HepG2 (cell line): Measurements from ENCODE around the gene JPH2. TPM values are rescaled to one million over a fixed set of nuclear protein-coding genes. Genes with fewer than 3 reads are reported as not detected.

Experiments used
- ARID2 ChIP-seq: sonication (generic); formaldehyde crosslinking; IDR thresholded peaks from 2 replicates; pipeline ENCODE4 v1.8.1; 2022; ENCODE audit warnings: mild to moderate bottlenecking, missing genetic modification reagents, borderline replicate concordance
- ARNTL ChIP-seq: sonication (generic); formaldehyde crosslinking; IDR thresholded peaks from 2 replicates; pipeline ENCODE4 v1.4.0; 2020; ENCODE audit warnings: mild to moderate bottlenecking, missing genetic modification reagents
- ATF6 ChIP-seq: sonication (generic); formaldehyde crosslinking; conservative IDR thresholded peaks from 2 replicates; pipeline ENCODE4 v1.4.0; 2020; ENCODE audit warnings: missing genetic modification reagents
- KAT7 ChIP-seq: IDR thresholded peaks from 2 replicates; pipeline ENCODE4 v1.6.1; 2018; ENCODE audit warnings: borderline replicate concordance, missing compliant biosample characterization
- MIER2 ChIP-seq: IDR thresholded peaks from 2 replicates; pipeline ENCODE4 v1.6.1; 2016; ENCODE audit warnings: missing biosample characterization, missing genetic modification reagents
- MIXL1 ChIP-seq: IDR thresholded peaks from 2 replicates; pipeline ENCODE4 v1.6.1; 2016
- MTERF4 ChIP-seq: sonication (generic); formaldehyde crosslinking; IDR thresholded peaks from 2 replicates; pipeline ENCODE4 v1.8.0; 2023; ENCODE audit warnings: mild to moderate bottlenecking, missing genetic modification reagents
- MTF1 ChIP-seq: sonication (generic); formaldehyde crosslinking; IDR thresholded peaks from 2 replicates; pipeline ENCODE4 v1.5.0; 2020; ENCODE audit warnings: missing genetic modification reagents
- PAWR ChIP-seq: sonication (generic); formaldehyde crosslinking; IDR thresholded peaks from 2 replicates; pipeline ENCODE4 v1.4.0; 2020; ENCODE audit warnings: missing genetic modification reagents, mild to moderate bottlenecking, borderline replicate concordance
- SNAI1 ChIP-seq: sonication (generic); formaldehyde crosslinking; IDR thresholded peaks from 2 replicates; pipeline ENCODE4 v1.5.0; 2020; ENCODE audit warnings: mild to moderate bottlenecking, missing genetic modification reagents, borderline replicate concordance
- SP4 ChIP-seq: sonication (generic); formaldehyde crosslinking; IDR thresholded peaks from 2 replicates; pipeline ENCODE4 v1.8.1; 2023; ENCODE audit warnings: mild to moderate bottlenecking, missing genetic modification reagents
- SRSF4 ChIP-seq: fragments of 200-400 bp; formaldehyde crosslinking; IDR thresholded peaks from one replicate; pipeline ENCODE4 v1.6.1; 2018; ENCODE audit warnings: mild to moderate bottlenecking, low read depth, low read length, moderate library complexity; ENCODE audit not compliant: poor library complexity, severe bottlenecking
- TMF1 ChIP-seq: sonication (generic); formaldehyde crosslinking; IDR thresholded peaks from 2 replicates; pipeline ENCODE4 v1.8.1; 2022; ENCODE audit warnings: low read depth, missing genetic modification reagents
- TOE1 ChIP-seq: sonication (generic); formaldehyde crosslinking; IDR thresholded peaks from 2 replicates; pipeline ENCODE4 v1.4.0; 2020; ENCODE audit warnings: mild to moderate bottlenecking, missing genetic modification reagents
- YY1 ChIP-seq: IDR thresholded peaks from 2 replicates; pipeline ENCODE4 v1.6.1; 2011; ENCODE audit warnings: low read length, low read depth, moderate library complexity, mild to moderate bottlenecking; ENCODE audit not compliant: insufficient read depth, insufficient replicate concordance
- ZFP37 ChIP-seq: sonication (generic); formaldehyde crosslinking; IDR thresholded peaks from 2 replicates; pipeline ENCODE4 v1.4.0; 2020; ENCODE audit warnings: missing genetic modification reagents, borderline replicate concordance
- ZMYM4 ChIP-seq: sonication (generic); formaldehyde crosslinking; IDR thresholded peaks from 2 replicates; pipeline ENCODE4 v1.8.1; 2023; ENCODE audit warnings: mild to moderate bottlenecking, missing genetic modification reagents
- ZNF121 ChIP-seq: sonication (generic); formaldehyde crosslinking; IDR thresholded peaks from 2 replicates; pipeline ENCODE4 v1.5.0; 2020; ENCODE audit warnings: mild to moderate bottlenecking, missing genetic modification reagents
- ZNF44 ChIP-seq: sonication (generic); formaldehyde crosslinking; IDR thresholded peaks from 2 replicates; pipeline ENCODE4 v1.5.1; 2020; ENCODE audit warnings: mild to moderate bottlenecking, missing genetic modification reagents
- ZNF468 ChIP-seq: sonication (generic); formaldehyde crosslinking; IDR thresholded peaks from 2 replicates; pipeline ENCODE4 v1.8.0; 2022; ENCODE audit warnings: mild to moderate bottlenecking, moderate library complexity, missing genetic modification reagents
- ZNF605 ChIP-seq: sonication (generic); formaldehyde crosslinking; IDR thresholded peaks from 2 replicates; pipeline ENCODE4 v1.8.0; 2022; ENCODE audit warnings: mild to moderate bottlenecking, missing genetic modification reagents
- ZSCAN9 ChIP-seq: IDR thresholded peaks from 2 replicates; pipeline ENCODE4 v1.6.1; 2016; ENCODE audit warnings: borderline replicate concordance
- polyA plus RNA-seq, 8 experiments: library from polyadenylated mRNA; depleted of rRNA in 3 of 8; stranded (reverse) in 7 of 8; unstranded in 1 of 8; fragments of >200 nt; fragmentation: Illumina TruSeq in 4 of 8; extraction: Trizol in 4 of 8; gene quantifications; 2 replicates each; pipeline versions ENCODE4 v1.2.1 to v1.2.3, GENCODE V29; 2011 to 2016; ENCODE audit warnings: low read depth in 4 of 8, missing spikeins in 1 of 8, mixed read lengths in 1 of 8; ENCODE audit not compliant: insufficient read depth in 1 of 8
- total RNA-seq, 5 experiments: library from RNA; depleted of rRNA; stranded (reverse); fragments of >200 nt; fragmentation: Illumina TruSeq; extraction: Trizol; gene quantifications; 2 replicates each; pipeline ENCODE4 v1.2.3, GENCODE V29; 2016; ENCODE audit warnings: low read depth in 1 of 5
- TF ChIP-seq, protein P1 (sequence below): sonication (generic); formaldehyde crosslinking; IDR thresholded peaks from 2 replicates; pipeline ENCODE4 v1.8.1; 2022; ENCODE audit warnings: low read depth, mild to moderate bottlenecking, missing genetic modification reagents

JPH2 gene
- total and polyA plus RNA-seq, 2 of the 13 experiments (the other 11 are each of a cell fraction or from before 2014, with no cell fraction given): 0.42 TPM; not detected in 1

DNA sequence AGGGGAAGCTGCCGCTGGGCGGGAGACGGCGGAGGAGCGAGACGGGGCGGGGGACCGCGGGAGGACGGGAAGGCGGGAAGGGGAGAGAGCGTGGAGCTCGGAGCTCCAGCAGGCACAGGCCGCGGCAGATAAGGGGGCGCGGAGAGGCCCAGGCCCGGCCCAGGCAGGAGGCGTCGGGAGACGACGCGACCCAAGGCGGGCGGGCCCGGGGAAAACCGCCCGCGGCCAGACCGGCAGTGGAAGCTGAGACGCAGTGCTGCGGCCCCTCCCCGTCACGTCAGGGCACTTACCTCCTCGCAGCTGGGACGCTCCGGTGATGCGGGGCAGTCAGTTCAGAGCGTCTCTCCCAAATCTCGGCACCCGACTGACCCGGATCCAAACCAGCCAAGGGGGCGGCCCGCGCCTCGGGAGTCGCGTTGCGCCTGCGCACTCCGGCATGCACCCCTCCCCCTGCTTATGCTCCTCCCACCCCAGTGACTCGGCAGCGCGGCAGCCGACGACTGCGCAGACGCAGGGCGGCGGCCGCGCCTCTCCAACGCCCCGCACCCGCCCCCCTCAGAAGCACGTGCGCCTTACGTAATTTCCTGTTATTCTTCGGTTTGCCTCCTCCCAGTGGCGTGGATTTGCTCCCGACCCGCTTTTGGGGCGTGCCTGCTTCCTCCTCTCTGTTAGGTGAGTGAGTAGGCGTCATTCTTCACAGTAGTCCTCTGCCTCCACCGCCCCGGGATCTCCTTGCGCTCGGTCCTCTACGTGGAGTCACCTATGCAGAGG lies 23.6 kb upstream of the JPH2 start, which contains the start of gene OSER1 (continued):
- TF ChIP-seq SP4 (CRISPR knock-in tag) (peak; percentile 97), ZFP37 (CRISPR knock-in tag) (no peak; the same call in 1 of the 2 replicates), ARID2 (0 out of 2 replicates have a peak, but pooled peaks have one; percentile 89), ARNTL (CRISPR knock-in tag) (peak; percentile 96), ZNF121 (CRISPR knock-in tag) (no peak), MTF1 (CRISPR knock-in tag) (peak; percentile 96), ZNF605 (CRISPR knock-in tag) (peak; percentile 94), TOE1 (CRISPR knock-in tag) (no peak), YY1 (peak; percentile 69), ATF6 (CRISPR knock-in tag) (no peak; the same call in 1 of the 2 replicates), ZNF468 (CRISPR knock-in tag) (peak; percentile 88; the same call in 1 of the 2 replicates), PAWR (CRISPR knock-in tag) (peak; percentile 73; the same call in 1 of the 2 replicates), SRSF4 (no peak), MTERF4 (peak; percentile 53), ZSCAN9 (CRISPR knock-in tag) (peak; percentile 90; the same call in 1 of the 2 replicates), MIXL1 (CRISPR knock-in tag) (no peak), ZNF44 (CRISPR knock-in tag) (peak; percentile 20; the same call in 1 of the 2 replicates), TMF1 (CRISPR knock-in tag) (peak; percentile 78), SNAI1 (CRISPR knock-in tag) (peak; percentile 26; the same call in 1 of the 2 replicates), KAT7 (peak; percentile 94), ZMYM4 (CRISPR knock-in tag) (peak; percentile 89), MIER2 (CRISPR knock-in tag) (no peak)
- TF ChIP-seq, protein P1, sequence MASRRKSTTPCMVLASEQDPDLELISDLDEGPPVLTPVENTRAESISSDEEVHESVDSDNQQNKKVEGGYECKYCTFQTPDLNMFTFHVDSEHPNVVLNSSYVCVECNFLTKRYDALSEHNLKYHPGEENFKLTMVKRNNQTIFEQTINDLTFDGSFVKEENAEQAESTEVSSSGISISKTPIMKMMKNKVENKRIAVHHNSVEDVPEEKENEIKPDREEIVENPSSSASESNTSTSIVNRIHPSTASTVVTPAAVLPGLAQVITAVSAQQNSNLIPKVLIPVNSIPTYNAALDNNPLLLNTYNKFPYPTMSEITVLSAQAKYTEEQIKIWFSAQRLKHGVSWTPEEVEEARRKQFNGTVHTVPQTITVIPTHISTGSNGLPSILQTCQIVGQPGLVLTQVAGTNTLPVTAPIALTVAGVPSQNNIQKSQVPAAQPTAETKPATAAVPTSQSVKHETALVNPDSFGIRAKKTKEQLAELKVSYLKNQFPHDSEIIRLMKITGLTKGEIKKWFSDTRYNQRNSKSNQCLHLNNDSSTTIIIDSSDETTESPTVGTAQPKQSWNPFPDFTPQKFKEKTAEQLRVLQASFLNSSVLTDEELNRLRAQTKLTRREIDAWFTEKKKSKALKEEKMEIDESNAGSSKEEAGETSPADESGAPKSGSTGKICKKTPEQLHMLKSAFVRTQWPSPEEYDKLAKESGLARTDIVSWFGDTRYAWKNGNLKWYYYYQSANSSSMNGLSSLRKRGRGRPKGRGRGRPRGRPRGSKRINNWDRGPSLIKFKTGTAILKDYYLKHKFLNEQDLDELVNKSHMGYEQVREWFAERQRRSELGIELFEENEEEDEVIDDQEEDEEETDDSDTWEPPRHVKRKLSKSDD (CRISPR knock-in tag): peak; percentile 31; the same call in 1 of the 2 replicates
